ENCODE measurements around the gene SIRPG. TPM values are rescaled to one million over a fixed set of nuclear protein-coding genes. Genes with fewer than 3 reads are reported as not detected.

The SIRPG gene
- total and polyA plus RNA-seq, 2 of the 8 experiments (the other 6 are each of a cell fraction or from before 2014, with no cell fraction given) = 0.08 TPM; not detected in 1

DNA sequence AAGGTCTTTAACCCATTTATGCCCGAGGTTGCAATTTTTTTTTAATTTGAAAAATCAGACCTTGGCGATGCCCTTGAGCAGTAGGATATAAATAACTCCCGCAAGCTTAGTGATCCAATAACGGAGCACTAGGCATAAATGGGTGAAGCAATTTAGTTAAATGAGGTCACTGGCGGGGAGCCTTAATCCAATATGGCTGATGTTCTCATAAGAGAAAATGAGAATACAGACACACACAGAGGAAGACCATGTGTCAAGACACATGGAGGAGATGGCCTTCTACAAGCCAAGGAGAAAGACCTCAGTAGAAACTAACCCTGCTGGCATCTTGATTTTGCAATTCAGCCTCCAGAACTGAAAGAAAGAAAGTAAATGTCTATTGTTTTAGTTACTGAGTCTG, 735 bp downstream of the SIRPG start:
- Histone ChIP-seq H4K5ac (ENCODE audit: insufficient read length, low read depth, low read length) (no peak overlapping the region), H3K4me2 (ENCODE audit: insufficient read depth in 1 of 2, low read depth in 2 of 2, low read length in 2 of 2) (no peak overlapping the region), H2BK120ac (replicated peaks; ENCODE audit: low read depth, low read length) (no peak overlapping the region), H2BK12ac (ENCODE audit: low read depth, low read length) (no peak overlapping the region), H2BK15ac (ENCODE audit: low read length) (no peak overlapping the region), H4K91ac (replicated peaks; ENCODE audit: insufficient read length, low read length) (no peak overlapping the region), H2BK5ac (ENCODE audit: low read depth, low read length) (no peak overlapping the region), H2AK5ac (ENCODE audit: low read depth, low read length) (no peak overlapping the region), H2BK20ac (ENCODE audit: low read length) (no peak overlapping the region), H3K4me1 (replicated peaks in 1 of 4; ENCODE audit: control insufficient read depth in 3 of 4, insufficient read depth in 4 of 4, low read length in 3 of 4) (no peaks in the 10 kb centered on the region), H3K9me3 (ENCODE audit: insufficient read depth in 2 of 2, low read depth in 1 of 2, low read length in 1 of 2) (no peaks in the 10 kb centered on the region), H3K56ac (replicated peaks; ENCODE audit: insufficient read length, low read depth, low read length) (no peak overlapping the region), H2AFZ (ENCODE audit: low read length) (no peak overlapping the region), H3K9ac (replicated peaks in 1 of 4; ENCODE audit: extremely low read depth in 1 of 4, low read depth in 3 of 4, low read length in 3 of 4) (no peak overlapping the region), H3K4ac (replicated peaks; ENCODE audit: insufficient read length, low read depth, low read length) (no peak overlapping the region), H3K4me3 (ENCODE audit: extremely low read depth in 1 of 4, insufficient read depth in 2 of 4, low read depth in 3 of 4, low read length in 4 of 4) (no peak overlapping the region), H3K36me3 (ENCODE audit: control insufficient read depth in 2 of 4, insufficient read depth in 4 of 4, low read length in 3 of 4) (no peaks in the 10 kb centered on the region), H3K23ac (ENCODE audit: insufficient read length) (no peak overlapping the region), H3K27me3 (replicated peaks in 1 of 4; ENCODE audit: control insufficient read depth in 3 of 4, extremely low read depth in 1 of 4, insufficient read depth in 3 of 4, low read length in 3 of 4) (no peaks in the 10 kb centered on the region), H3K79me1 (ENCODE audit: low read depth, low read length) (no peaks in the 10 kb centered on the region), H3K27ac (ENCODE audit: low read depth, low read length) (no peak overlapping the region), H3K79me2 (ENCODE audit: control insufficient read depth in 1 of 2, insufficient read depth in 2 of 2, low read length in 2 of 2) (no peaks in the 10 kb centered on the region), H3K18ac (ENCODE audit: extremely low read depth, low read length) (no peak overlapping the region), H3K14ac (ENCODE audit: insufficient read length) (no peak overlapping the region), H4K8ac (ENCODE audit: extremely low read depth, insufficient read depth, low read length) (no peak overlapping the region), H4K20me1 (replicated peaks in 1 of 2; ENCODE audit: control insufficient read depth in 1 of 2, insufficient read depth in 2 of 2, low read length in 2 of 2) (no peaks in the 10 kb centered on the region), H3K23me2 (ENCODE audit: low read depth, low read length) (no peaks in the 10 kb centered on the region)
- ChIA-PET POLR2A (ENCODE audit: partially characterized antibody) (no interaction called here), CTCF (ENCODE audit: partially characterized antibody) (interaction anchor here (1.2 kb wide), 1 partner anchor 9 kb away, joined by 7 read pairs; no protein-coding TSS in a partner anchor)
- FAIRE-seq (no peak), DNase-seq (ENCODE audit: low read depth in 1 of 2, low spot score in 2 of 2) (no peak)
- WGBS, 2 experiments (ENCODE audit: extremely low coverage in 1 of 2, insufficient coverage in 1 of 2, insufficient read length in 1 of 2, insufficient replicate concordance in 2 of 2, low coverage in 1 of 2, low lambda C conversion rate in 2 of 2, missing lambda C conversion rate in 1 of 2) = 88% methylated on average over 5 of the region's 5 CpGs; no CpG with 5 or more reads in 1 of the 2 experiments
- TF ChIP-seq ASH2L (IDR thresholded peaks at IDR 0.05; ENCODE audit: low read length) = no peak
- no peak for TF ChIP-seq BACH1 (IDR thresholded peaks at IDR 0.05; ENCODE audit: low read length)
